HCT116 (cell line): Measurements from ENCODE around the gene ACKR1. TPM values are rescaled to one million over a fixed set of nuclear protein-coding genes. Genes with fewer than 3 reads are reported as not detected.

Experiments
- ATAC-seq: fragments of 200-7000 bp; cut with Tn5 transposase; 2 replicates; pipeline ENCODE4 v1.9.1; 2020; ENCODE audit warnings: mild to moderate bottlenecking, moderate library complexity
- BruUV-seq: library from RNA; stranded (reverse); fragments of 400-500 nt; replicated peaks from 2 replicates; lab custom pipeline; 2021; lab: Mats Ljungman, UMichigan
- CTCF ChIA-PET: fragments of 300-600 bp; sonication (Branson Sonifier 250); formaldehyde crosslinking; loops from one replicate; lab custom pipeline; 2021; ENCODE audit warnings: antibody characterized with exemption; lab: Charles Lee
- POLR2A ChIA-PET: fragments of 300-600, 350-600 bp; sonication (Branson Sonifier 250); formaldehyde crosslinking; loops from one replicate; lab custom pipeline; 2021; ENCODE audit warnings: antibody characterized with exemption; lab: Charles Lee
- RAD21 ChIA-PET, 2 experiments: fragments of 300-600 bp; sonication (Branson Sonifier 250); formaldehyde crosslinking; loops; one replicate each; lab custom pipeline; 2023; ENCODE audit warnings: low total read pairs in 2 of 2; ENCODE audit not compliant: uncharacterized antibody in 2 of 2, unreplicated experiment in 2 of 2, low non-redundant PET in 1 of 2; lab: Charles Lee
- DNase-seq: peaks from one replicate; pipeline ENCODE4 v3.0.0-alpha.2; 2010; ENCODE audit warnings: low read depth, low spot score
- H2AFZ ChIP-seq: fragments of 200-600 bp; shearing (Covaris generic), sonication (generic); 2 replicates; pipeline ENCODE4 v1.6.1; 2017; ENCODE audit warnings: low read depth, mixed run types, mixed read lengths, antibody characterized with exemption, low read length; ENCODE audit not compliant: poor library complexity, severe bottlenecking
- H3K27ac ChIP-seq: 2 replicates; pipeline ENCODE4 v1.5.1; 2012; ENCODE audit warnings: low read depth, low read length
- H3K27me3 ChIP-seq: fragments of 200-600 bp; sonication (generic); 2 replicates; pipeline ENCODE4 v1.6.1; 2016; ENCODE audit warnings: mixed run types, low read length, mixed read lengths; ENCODE audit not compliant: insufficient read depth
- H3K36me3 ChIP-seq, 2 experiments: fragments of 200-500 bp in 1 of 2; fragments of 200-600 bp in 1 of 2; sonication (Bioruptor generic) in 1 of 2; sonication (generic) in 1 of 2; 2 replicates each; pipeline versions ENCODE4 v1.5.1 to v1.6.1; 2014 to 2016; ENCODE audit warnings: low read length in 2 of 2, inconsistent platforms in 1 of 2, mixed read lengths in 1 of 2, mixed run types in 1 of 2; ENCODE audit not compliant: insufficient read depth in 2 of 2, control insufficient read depth in 1 of 2
- H3K4me1 ChIP-seq, 2 experiments: fragments of 200-600 bp in 1 of 2; sonication (generic) in 1 of 2; 2 replicates each; pipeline versions ENCODE4 v1.5.1 to v1.6.1; 2012 to 2017; ENCODE audit warnings: low read length in 2 of 2, inconsistent platforms in 1 of 2, mild to moderate bottlenecking in 1 of 2, mixed read lengths in 1 of 2, mixed run types in 1 of 2, moderate library complexity in 1 of 2; ENCODE audit not compliant: insufficient read depth in 2 of 2, control insufficient read depth in 1 of 2
- H3K4me2 ChIP-seq: fragments of 200-600 bp; sonication (generic); 2 replicates; pipeline ENCODE4 v1.6.1; 2017; ENCODE audit warnings: mixed run types, low read length, mixed read lengths
- H3K4me3 ChIP-seq, 2 experiments: fragments of 200-600 bp in 1 of 2; sonication (generic) in 1 of 2; replicated peaks in 1 of 2; 2 replicates each; pipeline ENCODE4 v1.5.1; 2011 to 2016; ENCODE audit warnings: low read length in 2 of 2, control low read depth in 1 of 2, low read depth in 1 of 2, mild to moderate bottlenecking in 1 of 2, mixed read lengths in 1 of 2, mixed run types in 1 of 2
- H3K79me2 ChIP-seq: fragments of 200-600 bp; sonication (generic); 2 replicates; pipeline ENCODE4 v1.6.1; 2017; ENCODE audit warnings: mild to moderate bottlenecking, mixed run types, low read length, moderate library complexity, mixed read lengths; ENCODE audit not compliant: insufficient read depth
- H3K9ac ChIP-seq: fragments of 200-600 bp; sonication (generic); 2 replicates; pipeline ENCODE4 v1.6.1; 2016; ENCODE audit warnings: low read length, mixed read lengths
- H3K9me2 ChIP-seq: fragments of 200-600 bp; sonication (generic), shearing (Covaris generic); 2 replicates; pipeline ENCODE4 v1.6.1; 2017; ENCODE audit warnings: mixed run types, mild to moderate bottlenecking, moderate library complexity; ENCODE audit not compliant: insufficient read depth
- H3K9me3 ChIP-seq, 2 experiments: fragments of 200-500 bp in 1 of 2; fragments of 200-600 bp in 1 of 2; sonication (Bioruptor generic) in 1 of 2; sonication (generic) in 1 of 2; 2 replicates each; pipeline ENCODE4 v1.6.1; 2014 to 2017; ENCODE audit warnings: low read length in 2 of 2, mixed read lengths in 2 of 2, inconsistent platforms in 1 of 2, low read depth in 1 of 2, mild to moderate bottlenecking in 1 of 2, mixed run types in 1 of 2, moderate library complexity in 1 of 2; ENCODE audit not compliant: control insufficient read depth in 1 of 2, insufficient read depth in 1 of 2
- H4K20me1 ChIP-seq: fragments of 200-600 bp; sonication (generic), shearing (Covaris generic); 2 replicates; pipeline ENCODE4 v1.6.1; 2017; ENCODE audit warnings: mixed run types, mild to moderate bottlenecking, moderate library complexity; ENCODE audit not compliant: insufficient read depth
- CBX3 ChIP-seq: IDR thresholded peaks from 2 replicates; pipeline ENCODE4 v1.6.1; 2012; ENCODE audit warnings: low read depth
- CTCF ChIP-seq, 3 experiments: fragments of 200-600 bp in 1 of 3; sonication (generic) in 1 of 3; IDR thresholded peaks in 2 of 3; conservative IDR thresholded peaks in 1 of 3; 2 replicates each; pipeline ENCODE4 v1.5.1; 2012 to 2017; ENCODE audit warnings: low read depth in 2 of 3, low read length in 2 of 3, antibody characterized with exemption in 1 of 3, borderline replicate concordance in 1 of 3, control low read depth in 1 of 3, mild to moderate bottlenecking in 1 of 3, mixed read lengths in 1 of 3, mixed run types in 1 of 3, moderate library complexity in 1 of 3; ENCODE audit not compliant: insufficient read depth in 1 of 3
- EGR1 ChIP-seq: IDR thresholded peaks from 2 replicates; pipeline ENCODE4 v1.6.1; 2012; ENCODE audit warnings: low read depth
- FOSL1 ChIP-seq: IDR thresholded peaks from 2 replicates; pipeline ENCODE4 v1.6.1; 2012; ENCODE audit warnings: low read depth
- JUND ChIP-seq: IDR thresholded peaks from 2 replicates; pipeline ENCODE4 v1.6.1; 2012
- POLR2A ChIP-seq: IDR thresholded peaks from 2 replicates; pipeline ENCODE4 v1.7.0; 2011; ENCODE audit warnings: borderline replicate concordance; ENCODE audit not compliant: insufficient read depth, insufficient read length; ENCODE audit errors: extremely low read depth
- POLR2AphosphoS5 ChIP-seq: IDR thresholded peaks from 2 replicates; pipeline ENCODE4 v1.6.1; 2011; ENCODE audit warnings: mild to moderate bottlenecking, low read depth, low read length, moderate library complexity
- RAD21 ChIP-seq: IDR thresholded peaks from 2 replicates; pipeline ENCODE4 v1.6.1; 2012; ENCODE audit warnings: low read depth, mild to moderate bottlenecking
- TCF7L2 ChIP-seq: IDR thresholded peaks from 2 replicates; pipeline ENCODE4 v1.7.0; 2011; ENCODE audit warnings: borderline replicate concordance, inconsistent platforms; ENCODE audit not compliant: insufficient read depth, insufficient read length; ENCODE audit errors: extremely low read depth
- ZBTB33 ChIP-seq: IDR thresholded peaks from 2 replicates; pipeline ENCODE4 v1.6.1; 2011; ENCODE audit warnings: mild to moderate bottlenecking, low read length, moderate library complexity; ENCODE audit not compliant: insufficient replicate concordance; ENCODE audit errors: extremely low read depth
- ZNF274 ChIP-seq: fragments of 200-500 bp; sonication (Bioruptor generic); IDR thresholded peaks from 2 replicates; pipeline ENCODE4 v1.6.1; 2014; ENCODE audit warnings: mild to moderate bottlenecking, low read depth, low read length, inconsistent platforms
- intact Hi-C: fragments of 100-400 bp; cut with micrococcal nuclease; formaldehyde crosslinking; loops from 2 replicates; pipeline ENCODE4 v1.10.0; 2022
- total RNA-seq: library from RNA; stranded (reverse); gene quantifications from one replicate; pipeline ENCODE4 v1.2.1, GENCODE V29; 2021; ENCODE audit not compliant: unreplicated experiment

ACKR1 gene
- total RNA-seq, 1 experiment from 2014 or later = not detected

GRCh38 chr1:159161719-159162026 lies 43.0 kb upstream of the ACKR1 start:
- TF ChIP-seq JUND = no peak
- TF ChIP-seq ZNF274 = no peak
- no peak for TF ChIP-seq POLR2AphosphoS5
- no peak for TF ChIP-seq CTCF (IDR thresholded peaks at IDR 0.05 in 2 of 3, conservative IDR thresholded peaks at IDR 0.05 in 1 of 3; ENCODE audit: borderline replicate concordance in 1 of 3, insufficient read depth in 1 of 3, low read depth in 2 of 3, low read length in 2 of 3)
- no peak for TF ChIP-seq RAD21
- no peak for TF ChIP-seq ZBTB33
- no peak for TF ChIP-seq EGR1
- no peak for TF ChIP-seq POLR2A
- no peak for TF ChIP-seq TCF7L2
- TF ChIP-seq CBX3 = no peak
- TF ChIP-seq FOSL1 = no peak
- H3K4me2 ChIP-seq = no peak overlapping the region
- POLR2A ChIA-PET = no interaction called here

More at GRCh38 chr1:159161719-159162026, 43.0 kb upstream of the ACKR1 start:
- H2AFZ ChIP-seq = no peak overlapping the region
- ATAC-seq = no peak
- H3K27ac ChIP-seq = no peak overlapping the region
- DNase-seq = no peak
- no peak overlapping the region for H3K4me3 ChIP-seq
- peaks cover 16% of the 10 kb centered on the region for H3K27me3 ChIP-seq
- ChIA-PET CTCF (interaction anchor here (0.7 to 3.4 kb wide), 6 partner anchors 15 to 53 kb away, joined by 3 to 26 read pairs (median 3); no protein-coding TSS in a partner anchor), RAD21 (interaction anchor here in 1 of 2 experiments (0.6 kb wide), 1 partner anchor 274 kb away, joined by 3 read pairs; no protein-coding TSS in a partner anchor)
- no peaks in the 10 kb centered on the region for H3K36me3 ChIP-seq
- no peaks in the 10 kb centered on the region; the same call in 1 of the 2 replicates for H4K20me1 ChIP-seq
- intact Hi-C loops = loop anchor here (1.0 to 10.0 kb wide), 6 partner anchors 29 to 843 kb away; no protein-coding TSS in a partner anchor
- H3K9me3 ChIP-seq = no peaks in the 10 kb centered on the region
- no TSS peak for BruUV-seq
- no peak overlapping the region for H3K9ac ChIP-seq
- no peaks in the 10 kb centered on the region for H3K79me2 ChIP-seq
- H3K4me1 ChIP-seq = no peaks in the 10 kb centered on the region
- H3K9me2 ChIP-seq = no peaks in the 10 kb centered on the region
